SK-N-SH (cell line): ENCODE results near the gene XKR8. TPM values are rescaled to one million over a fixed set of nuclear protein-coding genes. Genes with fewer than 3 reads are reported as not detected.

Source experiments
- CTCF ChIA-PET: fragments of 300-600, 350-600 bp; formaldehyde crosslinking; extraction: SDS; loops from one replicate; lab custom pipeline; 2021; lab: Yijun Ruan, JAX
- POLR2A ChIA-PET: fragments of 350-600 bp; sonication (Branson Sonifier 250); formaldehyde crosslinking; extraction: SDS; loops from one replicate; lab custom pipeline; 2020; ENCODE audit warnings: antibody characterized with exemption, inconsistent platforms; lab: Yijun Ruan, JAX
- DNase-seq: peaks from one replicate; pipeline ENCODE4 v3.0.0; 2012
- H2AFZ ChIP-seq: fragments of 200-600 bp; sonication (generic); 2 replicates; pipeline ENCODE4 v1.8.1; 2016; ENCODE audit warnings: antibody characterized with exemption, mild to moderate bottlenecking, low read depth
- H3F3A ChIP-seq: fragments of 200-600 bp; sonication (generic); replicated peaks from 2 replicates; pipeline ENCODE3; 2016; ENCODE audit warnings: antibody characterized with exemption, mild to moderate bottlenecking; ENCODE audit not compliant: insufficient read depth
- H3K27ac ChIP-seq, 2 experiments: fragments of 200-500 bp in 1 of 2; fragments of 200-600 bp in 1 of 2; sonication (Bioruptor generic) in 1 of 2; sonication (generic), shearing (Covaris generic) in 1 of 2; 2 replicates each; pipeline versions ENCODE4 v1.5.1 to v1.6.1; 2014 to 2016; ENCODE audit warnings: low read depth in 2 of 2, inconsistent platforms in 1 of 2, low read length in 1 of 2, mild to moderate bottlenecking in 1 of 2, mixed read lengths in 1 of 2
- H3K27me3 ChIP-seq: fragments of 200-600 bp; sonication (generic), shearing (Covaris generic); 2 replicates; pipeline ENCODE4 v1.6.1; 2016; ENCODE audit warnings: mixed run types; ENCODE audit not compliant: insufficient read depth
- H3K36me3 ChIP-seq, 2 experiments: fragments of 200-500 bp in 1 of 2; fragments of 200-600 bp in 1 of 2; sonication (Bioruptor generic) in 1 of 2; sonication (generic) in 1 of 2; replicated peaks in 1 of 2; 2 replicates each; pipeline versions ENCODE3 to v1.5.1; 2014 to 2016; ENCODE audit warnings: low read length in 1 of 2, mild to moderate bottlenecking in 1 of 2; ENCODE audit not compliant: insufficient read depth in 2 of 2, control insufficient read depth in 1 of 2
- H3K4me1 ChIP-seq, 2 experiments: fragments of 200-500 bp in 1 of 2; fragments of 200-600 bp in 1 of 2; sonication (Bioruptor generic) in 1 of 2; sonication (generic), shearing (Covaris generic) in 1 of 2; 2 replicates each; pipeline versions ENCODE4 v1.5.1 to v1.6.1; 2014 to 2016; ENCODE audit warnings: low read depth in 1 of 2, low read length in 1 of 2, mixed run types in 1 of 2; ENCODE audit not compliant: insufficient read depth in 2 of 2, control insufficient read depth in 1 of 2
- H3K4me2 ChIP-seq: fragments of 200-600 bp; sonication (generic), shearing (Covaris generic); 2 replicates; pipeline ENCODE4 v1.6.1; 2017; ENCODE audit warnings: mixed run types
- H3K4me3 ChIP-seq, 2 experiments: fragments of 200-500 bp in 1 of 2; fragments of 200-600 bp in 1 of 2; sonication (Bioruptor generic) in 1 of 2; sonication (generic), shearing (Covaris generic) in 1 of 2; 2 replicates each; pipeline versions ENCODE4 v1.5.1 to v1.8.1; 2014 to 2016; ENCODE audit warnings: low read depth in 2 of 2, inconsistent platforms in 1 of 2, low read length in 1 of 2, mild to moderate bottlenecking in 1 of 2, mixed read lengths in 1 of 2, moderate library complexity in 1 of 2
- H3K79me2 ChIP-seq: fragments of 200-600 bp; sonication (generic); 2 replicates; pipeline ENCODE4 v1.8.1; 2017; ENCODE audit warnings: mild to moderate bottlenecking; ENCODE audit not compliant: insufficient read depth
- H3K9ac ChIP-seq: fragments of 200-600 bp; sonication (generic); 2 replicates; pipeline ENCODE4 v1.6.1; 2017; ENCODE audit warnings: mixed run types
- H3K9me2 ChIP-seq: fragments of 200-600 bp; sonication (generic); 2 replicates; pipeline ENCODE4 v1.6.1; 2017; ENCODE audit warnings: mixed run types
- H3K9me3 ChIP-seq: fragments of 200-600 bp; sonication (generic); 2 replicates; pipeline ENCODE4 v1.6.1; 2017; ENCODE audit warnings: mixed run types, mild to moderate bottlenecking, moderate library complexity
- H4K20me1 ChIP-seq: fragments of 200-600 bp; sonication (generic); 2 replicates; pipeline ENCODE4 v1.6.1; 2017; ENCODE audit warnings: mild to moderate bottlenecking, mixed run types; ENCODE audit not compliant: insufficient read depth
- CHD2 ChIP-seq: fragments of 150-350 bp; IDR thresholded peaks from 2 replicates; pipeline ENCODE4 v1.6.1; 2018; ENCODE audit warnings: low read length; ENCODE audit not compliant: partially characterized antibody
- CTCF ChIP-seq: fragments of 200-600 bp; sonication (generic); IDR thresholded peaks from 2 replicates; pipeline ENCODE4 v1.6.1; 2017; ENCODE audit warnings: antibody characterized with exemption, mild to moderate bottlenecking, moderate library complexity
- EP300 ChIP-seq, 2 experiments: IDR thresholded peaks; 2 replicates each; pipeline versions ENCODE4 v1.4.0 to v1.6.1; 2012; ENCODE audit warnings: borderline replicate concordance in 1 of 2, low read depth in 1 of 2, low read length in 1 of 2
- EZH2phosphoT487 ChIP-seq: fragments of 200-600 bp; sonication (generic); IDR thresholded peaks from 2 replicates; pipeline ENCODE4 v1.6.1; 2017; ENCODE audit warnings: low read depth, mixed run types, mild to moderate bottlenecking, antibody characterized with exemption, moderate library complexity, borderline replicate concordance
- FOSL2 ChIP-seq: IDR thresholded peaks from 2 replicates; pipeline ENCODE4 v1.4.0; 2012; ENCODE audit warnings: low read depth, mild to moderate bottlenecking, moderate library complexity, borderline replicate concordance
- FOXJ3 ChIP-seq: sonication (generic); formaldehyde crosslinking; IDR thresholded peaks from 2 replicates; pipeline ENCODE4 v1.5.1; 2020; ENCODE audit warnings: mild to moderate bottlenecking, missing genetic modification reagents
- JUND ChIP-seq: IDR thresholded peaks from 2 replicates; pipeline ENCODE4 v1.4.0; 2012
- MEF2A ChIP-seq: IDR thresholded peaks from 2 replicates; pipeline ENCODE4 v1.4.0; 2012; ENCODE audit warnings: low read depth, borderline replicate concordance
- MXI1 ChIP-seq: IDR thresholded peaks from 2 replicates; pipeline ENCODE4 v1.6.1; 2012; ENCODE audit warnings: mild to moderate bottlenecking, low read depth, low read length, improper control_type of control experiment
- NRF1 ChIP-seq: IDR thresholded peaks from 2 replicates; pipeline ENCODE4 v1.6.1; 2012; ENCODE audit warnings: low read depth, mild to moderate bottlenecking, low read length
- RAD21 ChIP-seq: IDR thresholded peaks from 2 replicates; pipeline ENCODE4 v1.6.1; 2012; ENCODE audit warnings: mild to moderate bottlenecking, low read length
- RFX5 ChIP-seq: IDR thresholded peaks from 2 replicates; pipeline ENCODE4 v1.6.1; 2012; ENCODE audit warnings: mild to moderate bottlenecking, improper control_type of control experiment, low read length
- SIN3A ChIP-seq: IDR thresholded peaks from 2 replicates; pipeline ENCODE4 v1.6.1; 2012; ENCODE audit warnings: low read depth, mild to moderate bottlenecking, low read length, moderate library complexity, borderline replicate concordance
- SMC3 ChIP-seq: IDR thresholded peaks from 2 replicates; pipeline ENCODE4 v1.6.1; 2012; ENCODE audit warnings: low read depth, low read length, improper control_type of control experiment
- USF2 ChIP-seq: fragments of 150-350 bp; IDR thresholded peaks from 2 replicates; pipeline ENCODE4 v1.6.1; 2017; ENCODE audit warnings: antibody characterized with exemption, low read length, low read depth, borderline replicate concordance
- WGBS: methylation state at CpG from one replicate; pipeline ENCODE4 v1.1.6; 2017; ENCODE audit warnings: low lambda C conversion rate; 5-methylcytosine and 5-hydroxymethylcytosine counted together
- polyA plus RNA-seq, 3 experiments: library from polyadenylated mRNA; depleted of rRNA; stranded (reverse); fragments of >200 nt; gene quantifications; 2 replicates each; pipeline ENCODE4 v1.2.3, GENCODE V29; 2012
- TF ChIP-seq, protein P1 (sequence below): IDR thresholded peaks from 2 replicates; pipeline ENCODE4 v1.4.0; 2012; ENCODE audit warnings: low read depth, borderline replicate concordance

The XKR8 gene
- polyA plus RNA-seq, 1 of the 3 experiments (the other 2 are of a cell fraction) = 0.02 TPM

DNA sequence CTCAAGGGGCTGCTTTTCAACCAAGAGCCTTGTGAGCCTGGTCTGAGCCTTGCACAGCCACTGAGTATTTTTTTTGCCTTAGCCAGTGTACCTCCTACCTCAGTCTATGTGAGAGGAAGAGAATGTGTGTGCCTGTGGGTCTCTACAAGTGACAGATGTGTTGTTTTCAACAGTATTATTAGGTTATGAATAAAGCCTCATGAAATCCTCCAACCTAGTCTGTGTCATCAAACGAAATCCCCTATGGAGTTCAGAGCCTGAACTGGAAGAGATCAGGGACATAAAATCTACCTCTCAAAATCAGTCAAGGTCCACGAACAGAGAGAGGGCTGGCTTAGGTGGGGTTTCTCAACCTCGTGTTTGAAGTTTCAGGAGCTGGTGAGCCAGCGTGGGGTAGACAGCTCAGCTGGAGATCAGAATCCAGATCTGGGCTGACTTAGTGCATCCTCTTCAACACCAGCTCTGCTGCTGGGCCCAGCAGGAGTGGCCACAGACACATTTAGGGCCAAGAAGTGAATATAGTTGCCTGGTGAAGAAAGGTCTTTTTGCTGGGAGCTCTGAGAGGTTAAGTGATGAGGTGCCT is 8.2 kb downstream of the XKR8 start:
- no peak overlapping the region for H3K4me3 ChIP-seq
- H3K9me3 ChIP-seq = no peaks in the 10 kb centered on the region
- no peak overlapping the region for H3K9ac ChIP-seq
- peaks cover 8% of the 10 kb centered on the region for H3F3A ChIP-seq
- H3K4me2 ChIP-seq = no peak overlapping the region
- 84% methylated on average over 4 of the region's 4 CpGs for WGBS
- no peaks in the 10 kb centered on the region for H4K20me1 ChIP-seq
- H3K27me3 ChIP-seq = no peaks in the 10 kb centered on the region
- TF ChIP-seq SIN3A (no peak), USF2 (no peak), RFX5 (no peak), NRF1 (no peak), MEF2A (no peak), JUND (no peak), FOSL2 (no peak), EZH2phosphoT487 (no peak), EP300 (IDR thresholded peaks at IDR 0.05; ENCODE audit: borderline replicate concordance in 1 of 2, low read depth in 1 of 2, low read length in 1 of 2) (no peak), FOXJ3 (CRISPR knock-in tag) (no peak), CHD2 (no peak), CTCF (no peak), MXI1 (no peak), RAD21 (no peak), SMC3 (no peak)
- TF ChIP-seq, protein P1, sequence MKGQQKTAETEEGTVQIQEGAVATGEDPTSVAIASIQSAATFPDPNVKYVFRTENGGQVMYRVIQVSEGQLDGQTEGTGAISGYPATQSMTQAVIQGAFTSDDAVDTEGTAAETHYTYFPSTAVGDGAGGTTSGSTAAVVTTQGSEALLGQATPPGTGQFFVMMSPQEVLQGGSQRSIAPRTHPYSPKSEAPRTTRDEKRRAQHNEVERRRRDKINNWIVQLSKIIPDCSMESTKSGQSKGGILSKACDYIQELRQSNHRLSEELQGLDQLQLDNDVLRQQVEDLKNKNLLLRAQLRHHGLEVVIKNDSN = no peak
- no peak overlapping the region for H3K27ac ChIP-seq
- no peaks in the 10 kb centered on the region for H3K79me2 ChIP-seq
- ChIA-PET POLR2A (interaction anchor here (0.6 kb wide), 1 partner anchor 23 kb away, joined by 3 read pairs; no protein-coding TSS in a partner anchor), CTCF (interaction anchor here (0.9 to 1.7 kb wide), 3 partner anchors 12 to 28 kb away, joined by 3 to 6 read pairs (median 4); no protein-coding TSS in a partner anchor)
- peaks cover 10 to 14% of the 10 kb centered on the region in 2 experiments; a peak in 3 of 4 replicates for H3K4me1 ChIP-seq
- no peak overlapping the region for H2AFZ ChIP-seq
- DNase-seq = no peak
- peaks cover 4 to 7% of the 10 kb centered on the region in 2 experiments for H3K36me3 ChIP-seq
- H3K9me2 ChIP-seq = no peaks in the 10 kb centered on the region
